HG03159 (cell line): ENCODE measurements around the gene CC2D1A.

Source experiments
- ATAC-seq: cut with Tn5 transposase; IDR thresholded peaks from one replicate; pipeline ENCODE4 v1.9.1; 2021; ENCODE audit warnings: mild to moderate bottlenecking, moderate library complexity; ENCODE audit not compliant: unreplicated experiment

The CC2D1A gene

DNA sequence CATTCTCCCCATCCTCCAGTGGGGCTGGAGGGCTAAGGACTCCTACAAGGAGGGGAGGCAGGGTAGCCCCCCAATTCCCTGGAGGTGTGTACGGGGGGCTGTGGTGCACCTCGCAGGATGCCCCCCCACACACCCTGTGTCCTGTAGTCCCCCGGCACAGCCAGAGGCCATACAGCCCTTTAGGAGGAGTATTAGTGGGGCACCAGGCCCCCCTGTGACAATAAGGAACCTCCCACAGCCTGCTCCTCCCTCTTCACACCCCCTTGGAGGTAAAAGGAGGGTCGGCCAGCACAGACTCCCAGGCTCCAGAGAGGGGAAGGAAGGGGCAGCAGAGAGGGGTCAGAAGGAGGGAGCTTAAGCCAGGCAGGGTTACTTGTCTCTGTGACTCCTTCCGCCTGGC, 29.2 kb upstream of the CC2D1A start, which contains the start of gene NANOS3:
TSS of gene NANOS3 (plus strand) at position 301 of the 400 bp plus-strand sequence. CDS start 115 bp downstream, outside the sequence.
- no peak for ATAC-seq

DNA sequence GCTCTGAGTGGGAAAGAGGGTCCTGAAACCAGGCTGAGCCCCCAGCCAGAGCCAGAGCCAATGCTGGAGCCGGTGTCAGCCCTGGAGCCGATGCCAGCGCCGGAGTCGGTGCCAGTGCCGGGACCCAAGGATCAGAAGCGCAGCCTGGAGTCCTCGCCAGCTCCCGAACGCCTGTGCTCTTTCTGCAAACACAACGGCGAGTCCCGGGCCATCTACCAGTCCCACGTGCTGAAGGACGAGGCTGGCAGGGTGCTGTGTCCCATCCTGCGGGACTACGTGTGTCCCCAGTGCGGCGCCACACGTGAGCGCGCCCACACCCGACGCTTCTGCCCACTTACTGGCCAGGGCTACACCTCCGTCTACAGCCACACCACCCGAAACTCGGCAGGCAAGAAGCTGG, 28.7 kb upstream of the CC2D1A start:
- no peak for ATAC-seq

DNA sequence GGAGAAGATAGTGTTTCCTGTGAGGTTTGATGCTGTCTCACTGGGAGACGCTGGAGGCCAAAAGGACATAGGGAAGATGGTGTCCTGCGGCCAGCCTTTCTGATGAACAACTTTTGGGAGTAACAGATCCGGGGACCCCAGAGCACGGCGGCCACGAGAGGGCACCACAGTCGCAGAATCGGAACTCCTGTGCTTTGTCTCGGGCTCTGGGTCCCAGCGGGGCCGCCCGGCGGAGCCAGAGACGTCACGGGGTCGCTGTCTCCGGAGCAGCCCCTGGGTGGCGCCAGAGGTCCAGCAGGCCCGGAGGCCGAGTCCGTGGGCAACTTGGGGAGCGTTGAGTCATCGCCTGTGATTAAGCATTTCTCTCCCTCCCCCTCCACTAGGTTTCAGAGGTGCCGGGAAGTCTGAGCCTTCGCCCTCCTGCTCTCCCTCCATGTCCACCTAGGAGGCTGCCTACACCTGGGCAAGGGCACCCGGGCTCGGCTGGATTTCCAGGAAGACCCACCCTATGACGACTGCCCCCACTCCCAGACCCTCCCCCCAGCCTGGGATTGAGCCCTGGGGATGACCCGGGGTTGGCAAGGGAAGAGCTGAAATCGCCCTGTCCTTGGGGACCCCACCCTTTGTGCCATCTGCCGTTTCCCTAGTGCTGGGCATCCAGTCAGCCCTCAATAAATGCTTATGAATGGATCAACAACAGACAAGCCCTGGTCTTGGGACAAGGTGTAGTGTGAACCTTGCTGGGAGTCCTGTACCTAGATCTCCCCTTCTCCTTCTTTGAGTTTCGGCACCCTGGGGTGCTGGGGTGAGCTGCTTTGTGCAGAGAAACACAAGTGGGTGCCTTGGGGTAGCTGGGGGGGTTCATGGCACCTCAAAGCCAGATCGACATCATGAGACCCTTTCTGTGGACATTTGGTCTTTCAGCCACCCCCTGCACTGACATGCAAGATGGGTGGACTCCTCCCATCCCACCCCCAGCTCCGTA, 25.6 kb upstream of the CC2D1A start:
- peak; percentile 82 for ATAC-seq

DNA sequence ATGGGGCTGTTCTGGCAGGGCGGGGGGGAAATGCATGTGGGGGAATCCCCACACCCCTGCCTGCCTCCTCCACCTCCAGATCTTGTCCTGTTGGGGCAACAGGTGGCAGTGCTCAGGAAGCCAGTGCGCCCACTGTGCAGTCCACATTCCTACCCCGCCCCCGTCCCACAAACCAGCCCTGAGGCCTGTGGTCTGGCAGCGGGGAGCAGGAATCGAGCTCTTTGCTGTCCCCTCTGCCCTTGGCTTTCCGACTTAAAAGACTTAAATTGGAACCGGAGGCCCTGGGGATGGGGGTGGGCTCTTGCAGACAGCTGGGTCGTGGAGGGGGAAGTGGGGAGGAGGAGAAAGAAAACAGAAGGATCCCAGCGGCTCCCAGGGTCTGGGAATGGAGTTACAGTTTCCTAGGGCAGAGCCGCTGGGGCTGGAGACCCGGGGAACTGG, 24.7 kb upstream of the CC2D1A start:
- no peak for ATAC-seq

DNA sequence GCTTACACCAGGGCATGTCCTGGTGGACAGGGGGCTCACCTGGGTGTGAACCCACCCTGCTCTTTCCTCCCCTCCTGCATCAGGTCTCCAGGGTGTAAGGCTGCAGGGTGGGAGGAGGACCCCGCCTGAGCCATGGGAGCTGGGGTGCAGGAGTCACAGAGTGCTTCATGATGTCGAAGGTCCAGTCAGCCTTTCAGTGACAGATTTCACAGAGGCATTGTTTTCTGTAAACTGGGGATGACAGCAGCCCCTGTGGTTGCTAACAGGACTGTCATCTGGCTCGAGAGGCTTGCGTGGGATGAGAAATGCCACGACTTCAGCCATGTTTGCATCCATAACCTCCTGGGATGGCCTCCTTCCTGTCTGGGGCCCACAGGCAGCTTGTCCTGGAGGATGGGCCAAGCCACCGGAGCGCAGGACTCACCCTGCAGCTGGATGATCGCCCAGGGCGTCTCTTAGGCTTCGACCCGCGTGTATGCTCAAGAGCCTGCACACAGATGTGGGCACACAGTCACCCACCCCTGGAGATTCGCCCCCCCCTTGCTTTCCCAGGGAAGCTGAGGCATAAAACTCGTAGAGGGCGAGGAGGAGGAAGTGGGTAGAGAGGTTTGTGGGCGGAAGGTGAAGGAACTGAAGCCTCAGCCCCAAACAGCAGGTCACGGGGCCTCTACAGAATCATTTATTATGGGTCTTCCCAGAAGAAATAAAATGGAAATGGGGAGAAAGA, 24.1 kb upstream of the CC2D1A start:
- no peak for ATAC-seq

DNA sequence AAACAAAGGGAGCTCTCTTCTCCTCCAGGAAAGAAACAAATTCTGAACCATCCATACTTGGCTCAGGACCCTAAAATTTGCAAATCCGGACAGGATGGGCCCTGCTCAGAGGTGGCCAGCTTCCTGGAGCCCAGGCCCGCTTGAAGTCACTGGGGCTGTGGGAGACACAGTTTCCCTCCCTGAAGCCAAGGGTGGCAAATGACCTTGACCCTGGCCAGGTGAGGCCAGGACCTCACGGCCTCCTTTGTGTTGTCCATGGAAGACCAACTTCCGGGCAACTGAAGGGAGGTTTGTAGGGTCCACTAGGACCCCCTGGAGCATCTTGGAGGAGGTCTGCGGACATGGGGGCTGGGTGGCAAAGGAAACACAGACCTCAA, 23.6 kb upstream of the CC2D1A start:
- no peak for ATAC-seq

DNA sequence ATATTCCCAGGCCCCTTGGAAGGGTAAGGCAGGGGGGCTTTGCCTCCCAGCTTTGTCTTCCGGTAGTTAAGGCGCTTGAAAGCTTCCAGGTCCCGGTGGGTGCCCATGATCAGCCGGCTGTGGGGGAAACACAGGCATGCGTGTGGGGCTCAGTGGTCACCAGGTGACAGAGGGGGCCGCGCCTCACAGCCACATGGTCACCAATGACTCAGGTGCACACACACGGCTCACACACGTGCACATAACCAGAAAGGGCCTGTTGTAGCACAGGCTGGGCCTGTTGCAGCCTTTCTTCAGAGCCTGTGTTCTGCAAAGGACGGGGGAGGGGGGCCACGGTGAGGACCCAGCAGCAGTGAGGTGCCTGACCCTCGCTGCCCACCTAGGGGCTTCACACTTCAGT, 23.2 kb upstream of the CC2D1A start:
- no peak for ATAC-seq

DNA sequence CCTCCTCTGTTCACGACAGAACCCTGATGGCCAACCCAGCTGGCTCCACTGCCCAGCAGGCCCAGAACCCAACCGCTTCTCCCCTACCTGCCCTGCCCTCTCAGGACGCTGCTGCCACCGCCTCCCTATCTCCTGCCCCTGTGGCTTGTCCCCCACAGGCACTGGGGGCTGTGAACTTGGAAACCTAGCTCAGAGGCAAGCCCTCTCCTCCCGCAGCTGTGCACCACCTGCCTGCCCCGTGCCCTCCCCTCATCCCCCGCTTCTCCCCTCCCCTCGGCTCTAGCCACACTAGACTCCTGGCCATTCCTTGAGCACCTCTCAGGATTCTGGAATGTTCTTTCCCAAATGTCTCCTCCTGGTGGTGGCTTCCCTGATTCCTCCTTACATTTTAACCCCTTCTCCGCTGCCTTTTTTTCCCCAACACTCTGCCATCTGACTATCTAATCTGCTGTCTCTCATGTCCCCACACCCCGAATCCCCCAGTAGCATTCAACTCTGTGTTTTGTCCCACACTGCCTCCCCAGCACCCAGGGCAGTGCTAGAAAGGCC, 22.4 kb upstream of the CC2D1A start:
- no peak for ATAC-seq

DNA sequence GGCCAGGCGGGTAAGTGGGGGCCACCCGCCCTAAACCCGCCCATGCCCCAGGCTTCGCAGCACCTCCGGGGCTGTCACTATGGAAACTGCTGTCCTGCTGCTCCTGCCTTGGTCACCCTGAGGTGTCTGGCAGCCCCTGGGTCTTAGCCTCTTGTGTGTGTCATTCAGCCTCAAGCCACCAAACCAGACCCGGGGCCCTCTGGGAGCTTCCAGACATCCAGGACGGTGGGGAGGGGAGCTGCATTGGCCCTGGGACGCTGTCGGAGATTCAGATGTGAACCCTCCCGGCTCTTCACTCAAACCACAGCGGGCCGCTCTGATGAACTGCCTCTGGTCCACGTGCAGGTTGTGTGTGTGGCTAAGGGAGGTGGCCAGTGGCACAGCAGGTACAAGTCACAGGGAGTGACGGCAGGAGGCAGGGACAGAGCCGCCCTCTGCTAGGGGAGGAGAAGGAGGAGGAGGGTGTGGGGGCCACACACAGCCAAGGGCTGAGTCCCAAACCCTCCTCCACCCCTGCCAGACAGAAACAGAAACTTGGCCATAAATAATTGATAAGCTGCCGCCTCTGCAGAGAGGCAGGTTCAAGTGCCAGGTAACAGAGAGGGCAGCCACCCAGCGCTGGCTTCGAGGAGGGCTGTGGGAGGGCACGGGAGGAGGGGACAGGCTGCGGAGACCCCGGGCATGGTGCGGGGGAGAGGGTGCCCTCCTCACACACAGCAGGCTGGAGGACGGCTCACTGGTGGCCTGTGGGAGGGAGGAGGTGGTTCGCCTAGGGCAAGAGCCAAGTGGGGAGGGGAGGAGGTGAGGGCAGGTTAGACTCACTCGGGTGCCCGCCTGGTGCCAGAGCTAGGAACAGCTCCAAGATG, 21.0 kb upstream of the CC2D1A start:
- ATAC-seq = no peak

DNA sequence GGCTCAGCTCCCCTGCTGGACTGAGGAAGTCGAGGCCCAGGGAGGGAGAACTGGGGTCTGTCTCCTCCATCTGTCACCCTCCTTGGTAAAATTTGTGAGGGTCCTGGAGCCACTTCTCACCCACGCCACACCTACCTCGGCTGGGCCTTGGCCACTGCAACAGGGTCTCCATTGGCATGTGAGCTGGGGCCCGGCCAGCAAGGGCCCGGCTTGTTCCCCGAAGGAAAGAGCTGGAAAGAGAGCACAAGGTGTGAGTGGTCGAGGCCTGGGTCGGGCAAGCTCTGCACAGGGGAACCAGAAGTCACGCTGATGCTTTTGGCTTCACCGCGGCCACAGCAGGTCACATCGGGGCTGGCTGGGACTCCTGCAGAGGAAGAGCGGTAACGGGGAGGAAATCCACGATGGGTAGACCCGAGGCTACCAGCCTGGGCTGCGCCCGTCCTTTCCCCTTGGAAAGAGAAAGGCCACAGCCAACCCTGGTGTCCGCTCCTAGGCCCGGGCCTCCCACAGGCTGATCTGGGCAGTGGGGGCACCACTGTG, 20.1 kb upstream of the CC2D1A start:
- ATAC-seq = no peak

DNA sequence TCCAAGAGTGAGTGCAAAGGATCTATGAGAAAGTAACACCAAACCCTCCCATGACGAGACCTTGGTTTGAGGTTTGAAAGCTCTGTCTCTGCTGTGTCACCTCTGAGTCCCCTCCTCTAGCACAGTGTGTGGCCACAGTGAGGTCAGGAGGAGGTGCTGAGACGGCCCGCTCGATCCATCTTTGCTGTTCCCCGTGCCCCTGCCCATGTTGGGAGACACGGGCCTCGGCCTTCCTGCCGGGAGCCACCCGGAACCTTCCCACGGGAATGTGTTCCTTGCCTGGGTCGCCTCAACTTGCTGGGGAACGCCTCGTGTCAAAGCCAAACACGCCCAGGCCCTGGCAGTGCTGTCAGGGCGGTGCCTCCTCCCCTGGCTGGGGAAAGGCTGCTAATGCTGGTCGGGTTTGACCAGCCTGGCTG, 19.0 kb upstream of the CC2D1A start:
- no peak for ATAC-seq

DNA sequence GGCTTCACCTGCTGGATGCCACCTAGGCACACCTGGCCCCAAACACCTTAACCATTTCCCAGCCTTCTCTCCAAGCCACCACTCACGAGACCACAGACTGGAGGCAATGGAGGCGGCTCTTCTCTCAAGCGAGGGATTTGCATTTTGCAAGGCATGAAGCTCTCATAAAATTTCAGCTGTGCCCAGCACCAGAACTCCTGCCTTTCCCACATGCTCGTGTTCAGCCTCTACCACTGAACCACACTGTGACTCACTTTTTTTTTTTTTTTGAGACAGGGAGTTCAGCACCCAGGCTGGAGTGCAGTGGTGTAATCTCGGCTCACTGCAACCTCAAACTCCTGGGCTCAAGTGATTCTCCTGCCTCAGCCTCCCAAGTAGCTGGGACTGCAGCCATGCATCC, 18.5 kb upstream of the CC2D1A start:
- no peak for ATAC-seq

DNA sequence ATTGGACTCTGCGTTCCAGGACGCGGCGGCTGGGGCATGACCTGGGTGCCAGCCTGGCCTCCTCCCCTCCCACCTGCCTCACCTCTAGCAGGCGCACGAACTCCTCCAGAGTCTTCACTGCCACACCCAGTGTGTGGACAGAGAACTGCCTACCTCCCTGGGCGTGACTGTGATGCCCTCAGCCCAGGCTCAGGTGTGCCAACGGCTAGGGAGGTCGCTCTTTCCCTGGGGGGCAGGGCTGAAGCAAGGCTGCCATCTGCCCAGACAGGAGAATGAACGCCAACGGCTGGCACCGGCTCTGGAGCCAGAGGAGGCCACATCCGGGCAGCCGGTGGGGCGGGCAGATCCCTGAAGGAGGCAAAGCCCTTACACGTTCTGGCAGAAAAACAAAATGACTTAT, 17.7 kb upstream of the CC2D1A start:
- ATAC-seq = no peak

DNA sequence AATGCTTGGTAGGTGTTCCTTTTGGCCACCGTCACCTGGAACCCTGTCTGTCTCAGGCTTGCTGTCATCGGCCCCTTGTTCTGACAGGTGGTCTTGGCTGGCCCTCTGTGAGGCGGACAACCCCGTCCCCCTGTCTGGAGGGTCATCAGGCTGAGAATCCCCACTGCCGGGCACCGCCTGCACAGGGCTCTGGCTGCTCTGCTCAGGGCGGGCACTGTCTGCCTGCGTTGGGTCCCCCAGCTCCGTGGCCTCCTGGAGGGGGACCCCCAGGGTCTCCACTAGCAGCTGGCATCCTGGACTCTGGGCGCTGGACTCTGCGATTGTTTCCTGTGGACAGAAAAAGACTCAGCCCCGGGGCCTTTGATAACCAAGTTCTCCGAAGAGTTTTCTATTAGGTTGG, 15.9 kb upstream of the CC2D1A start:
- ATAC-seq = no peak

DNA sequence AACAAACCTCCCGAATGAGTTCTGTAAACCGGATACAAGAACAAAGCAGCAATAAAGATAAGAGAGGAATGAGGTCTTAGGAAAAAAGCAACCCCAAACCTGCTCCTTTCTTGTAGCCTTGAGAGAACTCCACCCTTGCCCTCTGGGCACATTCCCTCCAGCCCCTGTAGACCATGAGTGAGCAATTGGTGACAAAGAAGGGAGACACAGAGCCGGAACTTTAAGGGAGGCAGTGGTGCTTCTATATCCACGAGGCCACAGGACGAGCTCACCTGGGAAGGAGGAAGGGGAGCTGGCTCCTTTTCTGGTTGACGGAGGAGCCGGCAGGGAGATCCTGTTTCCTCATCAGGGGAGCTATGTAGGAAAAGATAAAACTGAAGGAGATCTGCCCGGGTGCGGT, 13.1 kb upstream of the CC2D1A start:
- ATAC-seq = no peak

DNA sequence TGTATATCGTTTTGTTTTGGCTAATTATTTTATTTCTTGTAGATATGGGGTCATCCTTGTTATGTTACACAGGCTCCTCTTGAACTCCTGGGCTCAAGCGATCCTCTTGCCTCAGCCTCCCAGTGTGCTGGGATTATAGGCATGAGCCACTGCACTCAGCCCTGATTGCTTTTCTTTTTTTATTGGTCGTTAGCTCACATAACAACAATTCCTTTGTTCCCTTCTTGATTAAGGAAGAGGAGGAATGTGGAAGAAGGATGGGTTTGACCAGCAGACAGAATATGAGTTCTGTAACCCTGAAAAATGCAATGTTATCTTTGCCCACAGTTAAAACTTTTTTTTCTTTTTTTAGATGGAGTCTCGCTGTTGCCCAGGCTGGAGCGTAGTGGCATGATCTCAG, 11.4 kb upstream of the CC2D1A start:
- no peak for ATAC-seq

DNA sequence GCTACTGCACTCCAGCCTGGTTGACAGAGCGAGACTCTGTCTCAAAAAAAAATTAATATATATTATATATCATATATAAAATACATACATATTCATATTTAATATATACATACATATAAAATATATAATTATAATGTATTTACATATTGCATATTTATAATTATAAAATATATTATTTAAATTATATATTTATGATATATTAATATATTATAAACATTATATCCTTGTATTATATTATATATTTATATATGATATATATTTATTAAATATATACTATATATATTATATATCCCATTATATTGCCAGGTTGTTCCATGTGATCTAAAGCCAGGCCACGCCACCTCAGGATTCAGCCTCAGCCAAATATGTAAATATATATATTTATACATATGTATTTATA, 9.8 kb upstream of the CC2D1A start:
- no peak for ATAC-seq

DNA sequence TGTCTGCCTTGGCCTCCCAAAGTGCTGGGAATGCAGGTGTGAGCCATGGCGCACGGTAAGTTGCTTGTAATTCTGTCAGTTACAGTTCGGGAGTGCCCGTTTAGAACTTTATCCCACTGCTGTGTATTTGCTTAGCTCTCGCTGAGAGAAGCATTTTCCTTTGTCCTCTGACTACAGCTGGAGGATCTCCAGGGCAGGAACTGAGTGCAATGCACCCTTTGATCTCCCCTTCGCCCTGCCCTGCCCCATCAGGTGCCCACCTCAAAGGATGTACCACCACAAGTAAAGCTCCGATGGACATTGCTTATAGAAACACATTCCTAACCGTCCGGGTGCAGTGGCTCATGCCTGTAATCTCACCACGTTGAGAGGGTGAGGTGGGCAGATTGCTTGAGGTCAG, 6.6 kb upstream of the CC2D1A start:
- no peak for ATAC-seq

DNA sequence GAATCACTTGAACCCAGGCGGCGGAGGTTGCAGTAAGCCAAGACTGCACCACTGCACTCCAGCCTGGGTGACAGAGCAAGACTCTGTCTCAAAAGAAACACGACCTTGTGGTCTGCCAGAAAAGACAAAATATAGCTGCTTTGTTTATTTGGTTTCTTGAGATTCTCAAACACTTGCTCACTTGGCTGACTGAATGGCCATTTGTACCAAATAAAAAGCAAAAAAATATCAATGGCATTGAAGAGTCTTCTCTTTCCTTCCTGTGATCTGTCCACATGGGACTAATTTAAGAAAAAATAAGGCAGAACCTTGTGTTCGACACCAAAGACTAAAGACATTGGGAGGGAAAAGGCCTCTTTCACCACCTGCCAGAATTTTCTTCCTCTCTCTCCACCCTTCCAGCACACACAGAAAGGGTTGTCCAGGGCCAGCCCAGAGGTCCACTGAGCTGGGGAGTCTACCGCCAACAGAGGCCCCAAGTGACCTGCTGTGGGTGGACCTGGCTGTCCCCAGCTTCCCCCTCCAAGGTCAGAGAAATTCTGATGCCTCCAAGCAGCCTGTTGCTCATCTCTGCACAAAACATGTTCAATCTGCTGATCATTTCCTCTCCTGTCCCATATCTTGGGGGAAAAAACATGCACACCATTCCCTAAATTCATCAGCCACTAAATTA, 6.0 kb upstream of the CC2D1A start:
- ATAC-seq = no peak

DNA sequence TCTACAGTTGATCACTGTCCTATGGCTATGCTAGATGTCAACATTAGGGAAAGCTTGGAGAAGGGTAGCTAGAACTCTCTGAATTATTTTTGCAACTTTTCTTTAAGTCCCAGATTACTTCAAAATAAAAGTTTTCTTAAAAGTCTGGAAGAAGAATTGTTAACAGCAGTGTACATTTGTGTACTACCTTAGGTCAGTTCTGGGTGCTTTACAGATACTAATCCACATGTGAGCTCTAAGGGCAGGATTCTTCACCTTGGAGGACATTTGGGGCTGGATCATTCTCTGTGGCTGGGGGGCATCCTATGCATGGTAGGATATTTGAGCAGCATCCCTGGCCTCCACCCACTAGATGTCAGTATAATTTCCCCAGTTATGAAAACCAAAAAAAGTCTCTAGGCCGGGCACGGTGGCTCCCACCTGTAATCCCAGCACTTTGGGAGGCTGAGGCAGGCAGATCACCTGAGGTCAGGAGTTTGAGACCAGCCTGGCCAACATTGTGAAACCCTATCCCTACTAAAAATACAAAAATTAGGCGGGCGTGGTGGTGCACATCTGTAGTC, 2.9 kb upstream of the CC2D1A start:
- no peak for ATAC-seq
